Activated T-helper 2 cell treated with anti-CD3 and anti-CD28 coated beads, Interferon-gamma antibody, Interleukin-2, Interleukin-4, amounts not matched to agents 10 μg/mL and 5 μg/mL and 100 μg/mL, durations not matched to agents 14 hours and 24 hours and 36 hours (primary cell): ENCODE data around the gene SNRNP27. TPM values are rescaled to one million over a fixed set of nuclear protein-coding genes. Genes with fewer than 3 reads are reported as not detected.

Experiments
- DNase-seq: peaks from one replicate; pipeline ENCODE4 v3.0.0; 2021; ENCODE audit warnings: low spot score
- H3K27ac Mint-ChIP-seq: one replicate; pipeline ENCODE4 v1.8.0; 2021; ENCODE audit warnings: mixed read lengths
- H3K27me3 Mint-ChIP-seq: one replicate; pipeline ENCODE4 v1.8.0; 2021; ENCODE audit warnings: low read depth, mixed read lengths
- H3K36me3 Mint-ChIP-seq: one replicate; pipeline ENCODE4 v1.8.0; 2021; ENCODE audit warnings: low read depth, mixed read lengths
- H3K4me1 Mint-ChIP-seq: one replicate; pipeline ENCODE4 v1.8.0; 2021; ENCODE audit warnings: low read depth, mixed read lengths
- H3K4me3 Mint-ChIP-seq: one replicate; pipeline ENCODE4 v1.8.0; 2021; ENCODE audit warnings: low read depth, mild to moderate bottlenecking, moderate library complexity, mixed read lengths
- H3K9me3 Mint-ChIP-seq: one replicate; pipeline ENCODE4 v1.8.0; 2021; ENCODE audit warnings: mixed read lengths
- intact Hi-C: fragments of 100-400 bp; cut with micrococcal nuclease; formaldehyde crosslinking; loops from one replicate; pipeline ENCODE4 v1.15.1; 2023
- total RNA-seq: library from RNA; stranded (reverse); gene quantifications from 2 replicates; pipeline ENCODE4 v1.2.3, GENCODE V29; 2022

The SNRNP27 gene, protein sequence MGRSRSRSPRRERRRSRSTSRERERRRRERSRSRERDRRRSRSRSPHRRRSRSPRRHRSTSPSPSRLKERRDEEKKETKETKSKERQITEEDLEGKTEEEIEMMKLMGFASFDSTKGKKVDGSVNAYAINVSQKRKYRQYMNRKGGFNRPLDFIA
- 60.4 and 62.6 TPM in 2 replicates for total RNA-seq

DNA sequence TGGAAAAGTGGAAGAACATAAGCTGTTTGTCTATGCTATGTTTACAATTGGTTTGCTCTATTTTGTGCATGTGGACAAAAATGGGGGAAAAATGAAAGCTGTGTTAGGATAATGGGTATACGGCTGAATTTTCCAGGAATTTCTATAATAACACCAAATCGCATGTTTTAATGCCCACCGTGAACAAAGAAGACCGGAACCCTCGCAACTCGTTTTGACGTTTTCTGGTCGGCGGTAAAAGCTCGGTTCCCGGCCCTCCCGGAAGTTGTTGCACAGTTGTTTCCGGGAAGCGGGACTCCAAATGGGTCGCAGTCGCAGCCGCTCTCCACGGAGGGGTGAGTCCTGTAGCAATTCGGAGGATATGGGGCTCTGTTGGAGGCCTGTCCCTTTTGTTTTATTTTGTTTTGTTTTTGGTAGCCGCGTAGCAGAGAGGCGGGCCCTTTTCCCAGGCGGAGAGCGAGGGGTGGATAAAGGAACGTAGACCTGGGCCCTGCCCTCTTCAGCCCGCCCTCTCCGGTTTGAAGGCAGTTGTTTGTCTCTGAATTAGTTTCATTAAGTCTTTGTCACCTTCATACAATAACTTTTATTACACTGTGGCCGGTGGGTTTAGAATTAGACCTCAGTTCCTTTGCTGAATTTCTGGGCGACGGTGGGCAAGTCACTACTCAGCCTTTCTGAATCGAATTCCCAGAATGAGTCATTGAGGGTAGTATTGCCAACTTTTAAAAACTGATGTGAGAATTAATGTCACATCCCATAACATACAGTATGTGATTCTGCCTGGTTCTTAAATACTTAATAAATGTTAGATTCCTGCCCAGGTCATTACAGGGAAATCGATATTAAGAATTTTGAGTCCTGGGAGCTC, at the start of gene SNRNP27:
Gene SNRNP27, plus strand, starts transcription at position 273 of the 868 bp plus-strand sequence. Its CDS starts 29 bp downstream, at position 302.
- Mint-ChIP-seq H3K27ac (peak within 1 kb of the TSS; percentile 97), H3K9me3 (no peaks in the 10 kb centered on the region), H3K27me3 (no peaks in the 10 kb centered on the region), H3K4me1 (peaks cover 28% of the 10 kb centered on the region), H3K36me3 (peaks cover 45% of the 10 kb centered on the region), H3K4me3 (peak within 1 kb of the TSS; percentile 98)
- intact Hi-C loops, result loop anchor here (2.0 to 5.0 kb wide), 3 partner anchors 21 to 172 kb away; partner anchors contain the start of genes ANXA4 and MXD1
- DNase-seq, result peak; percentile 72

DNA sequence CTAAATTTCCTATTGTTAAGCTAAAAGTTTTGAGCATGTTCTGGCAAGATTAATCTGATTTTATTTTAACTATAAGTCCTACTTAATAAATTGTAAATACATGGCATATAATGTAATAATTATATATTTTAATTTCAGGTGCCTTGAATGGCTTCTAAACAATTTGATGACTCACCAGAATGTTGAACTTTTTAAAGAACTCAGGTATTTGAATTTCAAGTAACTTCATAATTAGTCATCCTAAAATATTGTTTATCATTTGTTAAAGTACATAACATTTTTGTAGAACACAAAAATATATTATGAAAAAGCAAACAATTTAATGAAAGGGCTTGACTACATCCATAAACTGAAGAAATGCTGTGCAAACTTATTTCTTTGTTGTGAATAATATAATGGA, 49.8 kb upstream of the SNRNP27 start:
- intact Hi-C loops, result no loop called here
- no peaks in the 10 kb centered on the region for H3K9me3 Mint-ChIP-seq
- H3K4me3 Mint-ChIP-seq, result no peak overlapping the region
- H3K4me1 Mint-ChIP-seq, result peaks cover 9% of the 10 kb centered on the region
- no peak for DNase-seq
- H3K36me3 Mint-ChIP-seq, result peaks cover 59% of the 10 kb centered on the region
- H3K27me3 Mint-ChIP-seq, result no peaks in the 10 kb centered on the region
- H3K27ac Mint-ChIP-seq, result no peak overlapping the region

DNA sequence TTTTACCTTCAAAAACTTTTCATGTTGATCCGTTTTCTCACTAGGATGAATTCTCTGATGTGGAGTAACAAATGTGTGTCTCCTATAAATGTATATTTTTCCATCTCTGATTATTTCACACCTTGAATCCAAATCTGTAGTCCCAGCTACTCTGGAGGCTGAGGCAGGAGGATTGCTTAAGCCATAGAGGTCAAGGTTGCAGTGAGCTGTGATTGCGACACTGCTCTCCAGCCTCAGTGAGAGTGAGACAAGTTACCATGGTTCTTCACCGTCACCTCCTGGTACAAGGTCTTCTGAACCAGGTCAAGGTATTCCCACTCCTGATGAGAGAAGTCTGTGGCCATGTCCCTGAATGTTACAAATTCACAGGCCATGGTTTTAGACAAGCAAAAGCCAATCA, 49.2 kb upstream of the SNRNP27 start:
- Mint-ChIP-seq H3K27me3 (no peaks in the 10 kb centered on the region), H3K36me3 (peaks cover 56% of the 10 kb centered on the region), H3K27ac (no peak overlapping the region), H3K4me3 (no peak overlapping the region), H3K4me1 (peaks cover 9% of the 10 kb centered on the region), H3K9me3 (no peaks in the 10 kb centered on the region)
- intact Hi-C loops, result no loop called here
- no peak for DNase-seq

DNA sequence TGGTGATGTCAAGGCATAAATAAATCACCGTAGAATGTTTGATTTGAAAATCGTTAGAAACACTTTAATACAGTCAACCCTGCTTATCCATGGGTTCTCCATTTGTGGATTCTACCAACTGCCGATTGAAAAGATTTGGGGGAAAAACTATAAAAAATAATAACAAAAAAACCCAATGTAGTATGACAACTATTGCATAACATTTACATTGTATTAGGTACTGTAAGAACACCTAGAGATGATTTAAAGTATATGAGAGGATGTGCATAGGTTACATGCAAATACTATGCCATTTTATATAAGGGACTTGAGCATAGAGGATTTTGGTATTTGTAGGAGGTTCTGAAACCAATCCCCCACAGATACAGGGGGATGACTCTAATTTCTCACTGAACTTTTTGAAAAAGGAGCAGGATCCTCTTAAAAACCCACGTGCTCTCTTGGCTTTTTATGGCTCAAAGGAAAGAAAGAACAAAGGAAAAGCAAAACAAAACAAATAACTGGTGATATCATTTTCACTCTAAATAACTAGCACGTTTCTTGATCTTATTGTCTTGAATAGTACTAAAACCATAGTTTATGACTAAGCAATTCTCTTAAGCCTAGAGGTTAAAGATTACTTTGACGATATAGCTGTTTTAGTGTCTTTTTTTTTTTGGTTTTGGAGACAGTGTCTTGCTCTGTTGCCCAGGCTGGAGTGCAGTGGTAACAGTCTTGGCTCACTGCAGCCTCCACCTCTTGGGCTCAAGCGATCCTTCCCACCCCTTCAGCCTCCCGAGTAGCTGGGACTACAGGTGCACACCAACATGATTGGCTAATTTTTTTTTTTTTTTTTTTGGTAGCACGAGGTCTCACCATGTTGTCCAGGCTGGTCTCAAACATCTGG, 47.3 kb upstream of the SNRNP27 start:
- H3K27ac Mint-ChIP-seq, result peak overlapping the region; percentile 54
- no peaks in the 10 kb centered on the region for H3K9me3 Mint-ChIP-seq
- H3K36me3 Mint-ChIP-seq, result peaks cover 48% of the 10 kb centered on the region
- intact Hi-C loops, result no loop called here
- no peaks in the 10 kb centered on the region for H3K27me3 Mint-ChIP-seq
- peaks cover 9% of the 10 kb centered on the region for H3K4me1 Mint-ChIP-seq
- no peak for DNase-seq
- no peak overlapping the region for H3K4me3 Mint-ChIP-seq

DNA sequence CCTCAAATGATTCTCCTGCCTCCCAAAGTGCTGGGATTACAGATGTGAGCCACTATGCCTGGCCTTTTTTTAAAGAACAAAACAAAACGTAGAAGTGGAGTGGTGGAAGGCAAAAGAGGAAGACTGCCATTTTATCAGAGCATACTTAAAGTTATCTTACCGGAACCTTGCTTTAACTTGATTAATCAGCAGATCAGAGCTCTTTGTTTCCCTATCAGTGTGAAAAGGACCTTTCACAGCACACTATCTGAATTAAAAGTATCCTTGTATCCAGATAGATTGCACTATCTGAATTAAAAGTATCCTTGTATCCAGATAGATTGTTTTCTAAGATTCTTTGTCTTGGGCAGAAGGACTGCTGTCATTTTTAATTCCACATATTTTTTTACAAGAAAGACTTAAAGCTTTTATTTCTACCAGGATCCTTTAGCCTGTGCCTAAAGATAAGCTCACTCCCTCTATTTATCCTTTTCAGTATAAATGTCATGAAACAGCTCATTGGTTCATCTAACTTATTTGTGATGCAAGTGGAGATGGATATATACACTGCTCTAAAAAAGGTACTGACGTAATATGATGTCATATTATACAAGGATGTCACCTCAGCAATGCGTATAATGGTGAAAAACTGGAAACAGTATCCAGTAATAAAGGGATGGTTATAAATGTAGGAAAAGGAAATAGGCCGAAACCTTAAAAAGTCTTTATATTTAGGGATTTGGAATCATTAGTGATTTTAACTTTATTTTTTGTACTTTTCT, 46.5 kb upstream of the SNRNP27 start:
- no peaks in the 10 kb centered on the region for H3K9me3 Mint-ChIP-seq
- peaks cover 46% of the 10 kb centered on the region for H3K36me3 Mint-ChIP-seq
- DNase-seq, result no peak
- peak overlapping the region; percentile 54 for H3K27ac Mint-ChIP-seq
- H3K4me3 Mint-ChIP-seq, result no peak overlapping the region
- H3K27me3 Mint-ChIP-seq, result no peaks in the 10 kb centered on the region
- H3K4me1 Mint-ChIP-seq, result peaks cover 9% of the 10 kb centered on the region
- intact Hi-C loops, result no loop called here

DNA sequence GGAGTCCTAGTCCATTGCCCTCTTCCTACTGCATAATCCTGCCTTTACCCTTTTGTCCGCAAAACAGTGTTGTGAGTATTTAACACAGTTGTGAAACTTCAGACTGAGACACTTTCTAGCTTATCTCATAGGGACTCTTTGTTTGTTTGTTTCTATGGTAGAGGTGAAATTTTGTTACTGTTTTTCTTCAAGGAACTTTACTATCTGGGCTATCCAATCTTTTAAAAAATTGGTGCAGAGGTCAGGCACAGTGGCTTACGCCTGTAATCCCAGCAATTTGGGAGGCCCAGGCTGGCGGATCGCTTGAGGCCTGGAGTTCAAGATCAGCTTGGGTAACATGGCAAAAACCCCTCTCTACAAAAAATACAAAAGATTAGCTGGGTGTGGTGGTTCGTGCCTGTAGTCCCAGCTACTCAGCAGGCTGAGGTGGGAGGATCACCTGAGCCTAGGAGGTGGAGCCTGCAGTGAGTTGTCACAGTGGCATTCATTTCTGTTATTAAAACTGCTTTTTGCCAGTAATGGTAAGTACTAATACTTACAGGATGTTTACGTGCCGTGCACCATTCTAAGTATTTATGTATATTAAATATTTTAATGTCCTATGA, 45.5 kb upstream of the SNRNP27 start:
- Mint-ChIP-seq H3K4me1 (peaks cover 9% of the 10 kb centered on the region), H3K4me3 (no peak overlapping the region), H3K9me3 (no peaks in the 10 kb centered on the region)

DNA sequence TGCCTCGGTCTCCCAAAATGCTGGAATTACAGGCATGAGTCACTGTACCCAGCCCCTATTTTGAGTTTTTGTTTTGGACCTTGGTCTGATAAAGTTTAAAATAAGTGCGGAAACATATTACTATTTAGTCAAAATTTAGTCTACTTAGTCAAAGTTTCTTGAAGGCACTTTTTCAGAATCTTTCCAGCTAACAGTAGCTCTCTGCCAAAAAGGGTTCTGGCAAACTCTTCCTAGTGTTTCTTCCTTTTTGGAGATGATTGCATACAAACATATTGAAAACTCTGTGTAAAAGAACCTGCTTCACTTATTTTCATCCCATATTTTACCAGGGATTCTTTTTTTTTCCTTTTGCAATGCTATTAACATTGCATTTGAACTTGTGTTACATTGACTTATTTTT, 35.5 kb upstream of the SNRNP27 start:
- Mint-ChIP-seq H3K4me3 (no peak overlapping the region), H3K27ac (no peak overlapping the region), H3K27me3 (no peaks in the 10 kb centered on the region), H3K9me3 (no peaks in the 10 kb centered on the region), H3K36me3 (peaks cover 26% of the 10 kb centered on the region), H3K4me1 (no peaks in the 10 kb centered on the region)
- no peak for DNase-seq
- intact Hi-C loops, result no loop called here

More for the DNA sequence above, 45.5 kb upstream of the SNRNP27 start:
- H3K27me3 Mint-ChIP-seq, result no peaks in the 10 kb centered on the region
- intact Hi-C loops, result no loop called here
- no peak for DNase-seq
- H3K27ac Mint-ChIP-seq, result no peak overlapping the region
- H3K36me3 Mint-ChIP-seq, result peaks cover 49% of the 10 kb centered on the region

DNA sequence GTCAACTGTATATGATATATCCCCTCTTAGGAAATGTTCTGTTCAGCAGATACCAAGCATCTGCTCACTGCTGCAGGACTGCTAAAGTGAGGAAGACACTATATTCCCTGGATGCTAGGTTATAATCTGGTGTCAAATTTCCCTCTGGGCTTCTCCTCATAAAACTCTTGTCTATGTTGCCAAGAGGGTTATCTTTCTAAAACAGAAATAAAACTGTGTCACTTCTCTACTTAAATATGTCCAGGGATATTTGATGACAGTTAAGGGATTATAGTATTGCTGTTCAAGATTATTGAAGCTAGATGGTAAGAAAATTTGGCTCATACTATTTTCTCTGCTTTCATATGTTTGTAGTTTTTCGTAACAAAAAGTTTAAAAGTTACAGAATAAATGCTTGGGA, 30.5 kb upstream of the SNRNP27 start:
- peaks cover 43% of the 10 kb centered on the region for H3K36me3 Mint-ChIP-seq
- no peaks in the 10 kb centered on the region for H3K27me3 Mint-ChIP-seq
- H3K4me1 Mint-ChIP-seq, result no peaks in the 10 kb centered on the region
- H3K27ac Mint-ChIP-seq, result no peak overlapping the region
- H3K4me3 Mint-ChIP-seq, result no peak overlapping the region
- H3K9me3 Mint-ChIP-seq, result no peaks in the 10 kb centered on the region
- no peak for DNase-seq
- intact Hi-C loops, result no loop called here

DNA sequence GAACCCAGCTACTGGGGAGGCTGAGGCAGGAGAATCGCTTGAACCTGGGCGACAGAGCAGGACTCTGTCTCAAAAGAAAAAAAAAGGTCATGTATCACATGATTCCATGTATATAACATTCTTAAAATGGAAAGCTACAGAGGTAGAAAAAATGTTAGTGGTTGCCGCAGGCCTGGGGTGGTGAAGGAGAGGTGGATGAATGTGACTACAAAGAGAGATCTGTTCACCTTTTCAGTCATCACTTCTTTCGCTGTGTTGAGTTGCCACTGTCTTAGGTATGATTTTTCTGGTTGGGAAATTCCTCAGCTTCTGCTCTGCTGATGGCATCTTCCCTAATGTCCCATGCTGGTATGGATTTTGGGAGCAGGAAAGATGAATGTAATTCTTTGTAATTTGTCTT, 5.3 kb upstream of the SNRNP27 start:
- no peak overlapping the region for H3K4me3 Mint-ChIP-seq
- H3K9me3 Mint-ChIP-seq, result no peaks in the 10 kb centered on the region
- H3K27me3 Mint-ChIP-seq, result no peaks in the 10 kb centered on the region
- H3K27ac Mint-ChIP-seq, result no peak overlapping the region
- no peaks in the 10 kb centered on the region for H3K36me3 Mint-ChIP-seq
- H3K4me1 Mint-ChIP-seq, result peaks cover 6% of the 10 kb centered on the region
- DNase-seq, result no peak
- intact Hi-C loops, result loop anchor here (5.0 kb wide), 1 partner anchor 56 kb away; no protein-coding TSS in a partner anchor

DNA sequence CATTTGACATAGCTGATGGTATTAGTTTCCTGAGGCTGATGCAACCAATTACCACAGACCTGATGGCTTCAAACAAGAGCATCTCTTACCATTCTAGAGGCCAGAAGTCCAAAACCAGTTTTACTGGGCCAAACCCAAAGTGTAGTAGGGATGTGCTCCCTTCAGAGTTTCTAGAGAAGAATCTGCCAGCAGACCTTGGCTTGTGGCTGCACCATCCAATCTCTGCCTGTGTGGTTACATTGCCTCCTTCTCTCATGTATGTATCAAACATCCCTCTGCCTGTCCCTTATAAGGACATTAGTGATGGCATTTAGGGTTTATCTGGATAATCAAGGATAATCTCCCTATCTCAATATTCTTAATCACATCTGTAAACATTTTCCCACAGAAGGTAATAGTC, 4.5 kb upstream of the SNRNP27 start:
- Mint-ChIP-seq H3K9me3 (no peaks in the 10 kb centered on the region), H3K36me3 (peaks cover 3% of the 10 kb centered on the region), H3K27ac (no peak overlapping the region), H3K27me3 (no peaks in the 10 kb centered on the region), H3K4me3 (no peak overlapping the region), H3K4me1 (peaks cover 7% of the 10 kb centered on the region)
- intact Hi-C loops, result loop anchor here (5.0 kb wide), 1 partner anchor 57 kb away; no protein-coding TSS in a partner anchor
- DNase-seq, result no peak

DNA sequence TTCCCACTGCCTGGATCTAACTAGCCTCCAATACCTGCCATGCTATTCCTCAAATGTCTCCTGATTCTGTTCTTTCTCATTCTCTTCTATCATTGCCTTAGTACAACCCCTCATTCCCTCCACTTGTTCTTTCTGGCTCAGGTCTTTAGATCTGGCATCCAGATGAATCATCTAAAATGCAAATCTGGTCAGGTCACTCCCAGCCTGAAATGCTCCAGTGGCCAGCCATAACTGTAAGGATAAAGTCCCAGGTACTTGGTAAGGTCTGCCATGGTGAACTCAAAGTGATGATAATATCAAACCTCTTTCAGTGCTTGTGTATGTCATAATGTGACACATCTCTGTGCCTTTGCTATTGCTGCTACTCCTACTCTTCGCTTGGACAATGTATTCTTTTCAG, 2.9 kb upstream of the SNRNP27 start:
- peaks cover 13% of the 10 kb centered on the region for H3K4me1 Mint-ChIP-seq
- intact Hi-C loops, result loop anchor here (5.0 kb wide), 2 partner anchors 149 to 169 kb away; partner anchors contain the start of gene ANXA4
- H3K4me3 Mint-ChIP-seq, result no peak overlapping the region
- peaks cover 15% of the 10 kb centered on the region for H3K36me3 Mint-ChIP-seq
- no peaks in the 10 kb centered on the region for H3K27me3 Mint-ChIP-seq
- no peak overlapping the region for H3K27ac Mint-ChIP-seq
- DNase-seq, result no peak
- H3K9me3 Mint-ChIP-seq, result no peaks in the 10 kb centered on the region
